H1 (cell line): ENCODE results near the gene CD72. TPM values are rescaled to one million over a fixed set of nuclear protein-coding genes. Genes with fewer than 3 reads are reported as not detected.

Source experiments
- ATF3 ChIP-seq: IDR thresholded peaks from 2 replicates; pipeline ENCODE4 v1.6.1; 2011; ENCODE audit warnings: low read depth, mild to moderate bottlenecking, low read length; ENCODE audit not compliant: insufficient read depth
- BACH1 ChIP-seq: IDR thresholded peaks from 2 replicates; pipeline ENCODE4 v1.6.1; 2012; ENCODE audit warnings: low read length, improper control_type of control experiment
- KDM4A ChIP-seq: IDR thresholded peaks from one replicate; pipeline ENCODE4 v1.7.1; 2012; ENCODE audit warnings: low read depth, mild to moderate bottlenecking, moderate library complexity, low read length, inconsistent platforms; ENCODE audit not compliant: severe bottlenecking
- SAP30 ChIP-seq: fragments of 300-600 bp; sonication (generic); IDR thresholded peaks from 2 replicates; pipeline ENCODE4 v1.7.1; 2012; ENCODE audit warnings: low read length, moderate library complexity, mild to moderate bottlenecking, inconsistent platforms; ENCODE audit not compliant: insufficient read depth, insufficient replicate concordance
- polyA plus RNA-seq, 7 experiments: library from polyadenylated mRNA; depleted of rRNA in 3 of 7; stranded (reverse) in 5 of 7; unstranded in 2 of 7; fragments of >200 nt in 5 of 7; fragments of 200-250 nt in 2 of 7; gene quantifications; 1 replicate in 5 of 7; 2 replicates in 1 of 7; 4 replicates in 1 of 7; pipeline versions ENCODE4 v1.2.1 to v1.2.3, GENCODE V29; 2011 to 2013; ENCODE audit warnings: missing spikeins in 2 of 7, mixed read lengths in 2 of 7
- total RNA-seq: library from RNA; stranded (reverse); fragmentation: NEBNext Ultra II Directional; extraction: Animal tissue kit (Norgen Biotek cat#: 25700); gene quantifications from 2 replicates; pipeline ENCODE4 v1.2.1, GENCODE V29; 2021

CD72 gene
- total and polyA plus RNA-seq, 2 of the 8 experiments (the other 6 are each of a cell fraction or from before 2014, with no cell fraction given) = 4.0 to 4.5 TPM

GRCh38 chr9:35658968-35659220 lies 40.7 kb upstream of the CD72 start (continued):
- TF ChIP-seq BACH1 (no peak), KDM4A (no peak), SAP30 (no peak), ATF3 (no peak)
